IMR-90 (cell line): Measurements from ENCODE around the gene ENOX1. TPM values are rescaled to one million over a fixed set of nuclear protein-coding genes. Genes with fewer than 3 reads are reported as not detected.

ENCODE experiments used
- ATAC-seq: fragments of 200-7000 bp; cut with Tn5 transposase; 2 replicates; pipeline ENCODE4 v1.9.1; 2020; ENCODE audit warnings: low read depth, mild to moderate bottlenecking, moderate library complexity
- BruUV-seq: library from RNA; stranded (reverse); fragments of 400-500 nt; replicated peaks from 2 replicates; lab custom pipeline; 2021; lab: Mats Ljungman, UMichigan
- CTCF ChIA-PET: fragments of 300-600 bp; formaldehyde crosslinking; extraction: SDS; loops from one replicate; lab custom pipeline; 2021; ENCODE audit warnings: antibody characterized with exemption; lab: Yijun Ruan, JAX
- POLR2A ChIA-PET: fragments of 300-600 bp; sonication (Branson Sonifier 250); formaldehyde crosslinking; loops from one replicate; lab custom pipeline; 2022; ENCODE audit warnings: antibody characterized with exemption; ENCODE audit not compliant: unreplicated experiment; lab: Charles Lee
- DNase-seq: peaks from one replicate; pipeline ENCODE4 v3.0.0; 2013
- H2AFZ ChIP-seq: replicated peaks from 2 replicates; pipeline ENCODE3; 2013; ENCODE audit warnings: low read length, mild to moderate bottlenecking; ENCODE audit not compliant: poor library complexity
- H2AK5ac ChIP-seq: 2 replicates; pipeline ENCODE4 v1.6.1; 2013; ENCODE audit warnings: low read depth, low read length, inconsistent platforms
- H2AK9ac ChIP-seq: replicated peaks from 2 replicates; pipeline ENCODE3; 2013; ENCODE audit warnings: mild to moderate bottlenecking, low read depth, low read length, moderate library complexity; ENCODE audit not compliant: poor library complexity
- H2BK120ac ChIP-seq: 2 replicates; pipeline ENCODE4 v1.6.1; 2013; ENCODE audit warnings: low read depth, low read length, inconsistent platforms
- H2BK15ac ChIP-seq: 3 replicates; pipeline ENCODE4 v1.6.1; 2013; ENCODE audit warnings: low read depth, low read length, inconsistent platforms
- H2BK20ac ChIP-seq: 2 replicates; pipeline ENCODE4 v1.6.1; 2013; ENCODE audit warnings: low read depth, mild to moderate bottlenecking, inconsistent platforms, low read length, moderate library complexity
- H2BK5ac ChIP-seq: 2 replicates; pipeline ENCODE4 v1.6.1; 2013; ENCODE audit warnings: mild to moderate bottlenecking, low read depth, low read length, inconsistent platforms; ENCODE audit not compliant: poor library complexity, severe bottlenecking
- H3K14ac ChIP-seq: replicated peaks from 2 replicates; pipeline ENCODE4 v1.6.1; 2013; ENCODE audit warnings: low read depth, low read length, inconsistent platforms
- H3K18ac ChIP-seq: 2 replicates; pipeline ENCODE4 v1.6.1; 2013; ENCODE audit warnings: low read depth, low read length, control low read depth
- H3K23ac ChIP-seq: 2 replicates; pipeline ENCODE4 v1.6.1; 2013; ENCODE audit warnings: low read depth, low read length, inconsistent platforms
- H3K27ac ChIP-seq: 2 replicates; pipeline ENCODE4 v1.5.1; 2013; ENCODE audit warnings: mild to moderate bottlenecking, control low read depth, low read length; ENCODE audit not compliant: insufficient read depth
- H3K27me3 ChIP-seq: 2 replicates; pipeline ENCODE4 v1.6.1; 2013; ENCODE audit warnings: low read length; ENCODE audit not compliant: control insufficient read depth, insufficient read depth
- H3K36me3 ChIP-seq: 2 replicates; pipeline ENCODE4 v1.6.1; 2013; ENCODE audit warnings: low read length, mixed read lengths; ENCODE audit not compliant: control insufficient read depth, insufficient read depth
- H3K4ac ChIP-seq: 2 replicates; pipeline ENCODE4 v1.6.1; 2013; ENCODE audit warnings: low read depth, low read length, inconsistent platforms
- H3K4me1 ChIP-seq: 2 replicates; pipeline ENCODE4 v1.6.1; 2013; ENCODE audit warnings: low read length, mixed read lengths; ENCODE audit not compliant: control insufficient read depth, insufficient read depth
- H3K4me2 ChIP-seq: 2 replicates; pipeline ENCODE4 v1.6.1; 2013; ENCODE audit warnings: low read depth, mild to moderate bottlenecking, control low read depth, low read length, moderate library complexity
- H3K4me3 ChIP-seq: 2 replicates; pipeline ENCODE4 v1.5.1; 2013; ENCODE audit warnings: low read depth, mild to moderate bottlenecking, control low read depth, low read length, moderate library complexity; ENCODE audit not compliant: insufficient read depth
- H3K56ac ChIP-seq: 2 replicates; pipeline ENCODE4 v1.6.1; 2013; ENCODE audit warnings: low read length, inconsistent platforms; ENCODE audit not compliant: insufficient read depth; ENCODE audit errors: extremely low read depth
- H3K79me1 ChIP-seq, 2 experiments: 2 replicates each; pipeline ENCODE4 v1.6.1; 2013; ENCODE audit warnings: low read length in 2 of 2, inconsistent platforms in 1 of 2, low read depth in 1 of 2
- H3K9ac ChIP-seq: 2 replicates; pipeline ENCODE4 v1.6.1; 2013; ENCODE audit warnings: low read depth, low read length, control low read depth
- H3K9me1 ChIP-seq: 2 replicates; pipeline ENCODE4 v1.6.1; 2013; ENCODE audit warnings: low read length, inconsistent platforms; ENCODE audit not compliant: insufficient read depth
- H3K9me3 ChIP-seq: 2 replicates; pipeline ENCODE4 v1.6.1; 2013; ENCODE audit warnings: low read length; ENCODE audit not compliant: control insufficient read depth, insufficient read depth
- H4K20me1 ChIP-seq: 2 replicates; pipeline ENCODE4 v1.6.1; 2013; ENCODE audit warnings: low read length, inconsistent platforms; ENCODE audit not compliant: insufficient read depth
- H4K5ac ChIP-seq: 2 replicates; pipeline ENCODE4 v1.6.1; 2013; ENCODE audit warnings: mild to moderate bottlenecking, low read depth, low read length, control low read depth
- H4K8ac ChIP-seq, 2 experiments: 2 replicates each; pipeline ENCODE4 v1.6.1; 2013; ENCODE audit warnings: low read depth in 2 of 2, low read length in 2 of 2, control low read depth in 1 of 2, inconsistent platforms in 1 of 2
- H4K91ac ChIP-seq: 2 replicates; pipeline ENCODE4 v1.6.1; 2013; ENCODE audit warnings: low read depth, low read length, inconsistent platforms; ENCODE audit not compliant: insufficient read depth
- CHD1 ChIP-seq: IDR thresholded peaks from 2 replicates; pipeline ENCODE4 v1.6.1; 2012; ENCODE audit warnings: low read depth, low read length, improper control_type of control experiment
- FOS ChIP-seq: fragments of 150-350 bp; IDR thresholded peaks from 2 replicates; pipeline ENCODE4 v1.6.1; 2016; ENCODE audit warnings: low read depth, low read length
- MAZ ChIP-seq: IDR thresholded peaks from 2 replicates; pipeline ENCODE4 v1.6.1; 2012; ENCODE audit warnings: low read depth, mild to moderate bottlenecking, low read length, improper control_type of control experiment, moderate library complexity, borderline replicate concordance
- NFE2L2 ChIP-seq: fragments of 150-350 bp; IDR thresholded peaks from 2 replicates; pipeline ENCODE4 v1.6.1; 2016; ENCODE audit warnings: low read depth, mild to moderate bottlenecking, low read length
- RFX5 ChIP-seq: IDR thresholded peaks from 2 replicates; pipeline ENCODE4 v1.8.0; 2012; ENCODE audit warnings: low read depth, mild to moderate bottlenecking, low read length, moderate library complexity
- WGBS, 2 experiments: methylation state at CpG; one replicate each; pipeline versions ENCODE4 v1.1.5 to v1.1.7; 2013; ENCODE audit warnings: missing lambda C conversion rate in 2 of 2; ENCODE audit not compliant: insufficient read length in 1 of 2; ENCODE audit errors: extremely low coverage in 2 of 2; 5-methylcytosine and 5-hydroxymethylcytosine counted together
- dilution Hi-C: fragments of 300-500 bp; cut with HindIII; formaldehyde crosslinking; loops from one replicate; pipeline ENCODE4 v1.14.3; 2018; ENCODE audit warnings: low sequenced_read_pairs; ENCODE audit not compliant: unreplicated experiment
- in situ Hi-C: fragments of 300-500 bp; cut with MboI; formaldehyde crosslinking; loops from 3 replicates; pipeline ENCODE4 v1.14.3; 2019; ENCODE audit warnings: low sequenced_read_pairs, inconsistent platforms, mixed read lengths
- intact Hi-C: fragments of 100-400 bp; cut with micrococcal nuclease; formaldehyde crosslinking; loops from 2 replicates; pipeline ENCODE4 v1.10.0; 2022
- polyA plus RNA-seq, 3 experiments: library from polyadenylated mRNA; depleted of rRNA; stranded (reverse); fragments of >200 nt; gene quantifications; 2 replicates each; pipeline ENCODE4 v1.2.3, GENCODE V29; 2012; ENCODE audit warnings: low replicate concordance in 1 of 3
- total RNA-seq: library from RNA; depleted of rRNA; stranded (reverse); fragments of >200 nt; gene quantifications from 2 replicates; pipeline ENCODE4 v1.2.3, GENCODE V29; 2012
- TF ChIP-seq, protein P1 (sequence below): conservative IDR thresholded peaks from 2 replicates; pipeline ENCODE4 v1.5.1; 2012; ENCODE audit warnings: mild to moderate bottlenecking, low read depth, low read length, improper control_type of control experiment
- TF ChIP-seq, protein P2 (sequence below): fragments of 150-350 bp; IDR thresholded peaks from 2 replicates; pipeline ENCODE4 v1.6.1; 2016; ENCODE audit warnings: low read depth, mild to moderate bottlenecking, low read length, moderate library complexity, borderline replicate concordance
- TF ChIP-seq, protein P3 (sequence below): fragments of 150-350 bp; IDR thresholded peaks from 2 replicates; pipeline ENCODE4 v1.6.1; 2017; ENCODE audit warnings: mild to moderate bottlenecking, antibody characterized with exemption, low read length, low read depth

Gene ENOX1
- total and polyA plus RNA-seq, 2 of the 4 experiments (the other 2 are of a cell fraction), result 0.99 to 1.3 TPM

DNA sequence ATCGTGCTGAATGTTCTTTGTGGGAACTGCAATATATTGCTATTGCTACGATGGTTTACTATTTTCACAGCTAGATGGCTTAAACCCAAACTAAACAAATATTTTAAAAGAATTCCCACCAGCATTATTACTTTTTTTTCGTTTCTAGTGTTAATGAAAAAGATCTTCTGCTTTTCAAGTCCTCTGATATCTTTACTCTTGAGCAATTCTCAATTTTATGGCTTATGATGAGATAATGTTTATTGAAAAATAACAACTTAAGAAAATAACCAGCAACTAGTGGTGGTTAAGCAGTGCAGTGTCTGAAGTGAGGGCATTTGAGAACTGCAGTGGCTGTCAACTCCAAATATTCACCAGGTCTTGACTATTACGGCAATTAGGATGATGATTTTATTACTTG lies 360.4 kb downstream of the ENOX1 start:
- DNase-seq (no peak), ATAC-seq (no peak)
- H4K5ac ChIP-seq, result no peak overlapping the region
- H2AK5ac ChIP-seq, result no peak overlapping the region
- H4K20me1 ChIP-seq, result no peaks in the 10 kb centered on the region
- no peaks in the 10 kb centered on the region for H3K9me1 ChIP-seq
- H3K79me1 ChIP-seq, result no peaks in the 10 kb centered on the region
- H3K4me1 ChIP-seq, result no peaks in the 10 kb centered on the region; the same call in 1 of the 2 replicates
- BruUV-seq, result no TSS peak
- H2BK5ac ChIP-seq, result no peak overlapping the region
- H3K9ac ChIP-seq, result no peak overlapping the region
- no peak overlapping the region for H4K91ac ChIP-seq
- intact Hi-C loops (no loop called here), in situ Hi-C loops (no loop called here), dilution Hi-C loops (no loop called here)
- H3K56ac ChIP-seq, result no peak overlapping the region
- no peak overlapping the region for H3K4me3 ChIP-seq
- H3K27me3 ChIP-seq, result peaks cover 2% of the 10 kb centered on the region; the same call in 1 of the 2 replicates
- H3K36me3 ChIP-seq, result no peaks in the 10 kb centered on the region
- no CpG with 5 or more reads among the region's 4 CpGs for WGBS, 2 experiments
- H4K8ac ChIP-seq, result no peak overlapping the region
- no peak overlapping the region for H3K4ac ChIP-seq
- no peak overlapping the region for H2BK20ac ChIP-seq
- H3K18ac ChIP-seq, result no peak overlapping the region
- POLR2A ChIA-PET, result no interaction called here
- no peak overlapping the region for H2BK120ac ChIP-seq
- no peak overlapping the region for H3K27ac ChIP-seq
- no peak overlapping the region for H3K14ac ChIP-seq
- no peak overlapping the region for H3K4me2 ChIP-seq
- H3K23ac ChIP-seq, result no peak overlapping the region
- no peak overlapping the region for H2AFZ ChIP-seq
- no peak overlapping the region for H2BK15ac ChIP-seq
- H3K9me3 ChIP-seq, result no peaks in the 10 kb centered on the region
- CTCF ChIA-PET, result no interaction called here
- no peak overlapping the region for H2AK9ac ChIP-seq
- TF ChIP-seq MAZ (no peak), NFE2L2 (no peak), FOS (no peak), CHD1 (no peak), RFX5 (no peak)
- TF ChIP-seq, protein P1, sequence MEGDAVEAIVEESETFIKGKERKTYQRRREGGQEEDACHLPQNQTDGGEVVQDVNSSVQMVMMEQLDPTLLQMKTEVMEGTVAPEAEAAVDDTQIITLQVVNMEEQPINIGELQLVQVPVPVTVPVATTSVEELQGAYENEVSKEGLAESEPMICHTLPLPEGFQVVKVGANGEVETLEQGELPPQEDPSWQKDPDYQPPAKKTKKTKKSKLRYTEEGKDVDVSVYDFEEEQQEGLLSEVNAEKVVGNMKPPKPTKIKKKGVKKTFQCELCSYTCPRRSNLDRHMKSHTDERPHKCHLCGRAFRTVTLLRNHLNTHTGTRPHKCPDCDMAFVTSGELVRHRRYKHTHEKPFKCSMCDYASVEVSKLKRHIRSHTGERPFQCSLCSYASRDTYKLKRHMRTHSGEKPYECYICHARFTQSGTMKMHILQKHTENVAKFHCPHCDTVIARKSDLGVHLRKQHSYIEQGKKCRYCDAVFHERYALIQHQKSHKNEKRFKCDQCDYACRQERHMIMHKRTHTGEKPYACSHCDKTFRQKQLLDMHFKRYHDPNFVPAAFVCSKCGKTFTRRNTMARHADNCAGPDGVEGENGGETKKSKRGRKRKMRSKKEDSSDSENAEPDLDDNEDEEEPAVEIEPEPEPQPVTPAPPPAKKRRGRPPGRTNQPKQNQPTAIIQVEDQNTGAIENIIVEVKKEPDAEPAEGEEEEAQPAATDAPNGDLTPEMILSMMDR, result no peak
- TF ChIP-seq, protein P2, sequence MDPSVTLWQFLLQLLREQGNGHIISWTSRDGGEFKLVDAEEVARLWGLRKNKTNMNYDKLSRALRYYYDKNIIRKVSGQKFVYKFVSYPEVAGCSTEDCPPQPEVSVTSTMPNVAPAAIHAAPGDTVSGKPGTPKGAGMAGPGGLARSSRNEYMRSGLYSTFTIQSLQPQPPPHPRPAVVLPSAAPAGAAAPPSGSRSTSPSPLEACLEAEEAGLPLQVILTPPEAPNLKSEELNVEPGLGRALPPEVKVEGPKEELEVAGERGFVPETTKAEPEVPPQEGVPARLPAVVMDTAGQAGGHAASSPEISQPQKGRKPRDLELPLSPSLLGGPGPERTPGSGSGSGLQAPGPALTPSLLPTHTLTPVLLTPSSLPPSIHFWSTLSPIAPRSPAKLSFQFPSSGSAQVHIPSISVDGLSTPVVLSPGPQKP, result no peak
- TF ChIP-seq, protein P3, sequence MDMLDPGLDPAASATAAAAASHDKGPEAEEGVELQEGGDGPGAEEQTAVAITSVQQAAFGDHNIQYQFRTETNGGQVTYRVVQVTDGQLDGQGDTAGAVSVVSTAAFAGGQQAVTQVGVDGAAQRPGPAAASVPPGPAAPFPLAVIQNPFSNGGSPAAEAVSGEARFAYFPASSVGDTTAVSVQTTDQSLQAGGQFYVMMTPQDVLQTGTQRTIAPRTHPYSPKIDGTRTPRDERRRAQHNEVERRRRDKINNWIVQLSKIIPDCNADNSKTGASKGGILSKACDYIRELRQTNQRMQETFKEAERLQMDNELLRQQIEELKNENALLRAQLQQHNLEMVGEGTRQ, result no peak
